NAMALWA (cell line): ENCODE results near the gene HHATL.

Experiments used
- DNase-seq: peaks from one replicate; pipeline ENCODE4 v3.0.0-alpha.2; 2015; ENCODE audit warnings: low spot score

The HHATL gene

DNA sequence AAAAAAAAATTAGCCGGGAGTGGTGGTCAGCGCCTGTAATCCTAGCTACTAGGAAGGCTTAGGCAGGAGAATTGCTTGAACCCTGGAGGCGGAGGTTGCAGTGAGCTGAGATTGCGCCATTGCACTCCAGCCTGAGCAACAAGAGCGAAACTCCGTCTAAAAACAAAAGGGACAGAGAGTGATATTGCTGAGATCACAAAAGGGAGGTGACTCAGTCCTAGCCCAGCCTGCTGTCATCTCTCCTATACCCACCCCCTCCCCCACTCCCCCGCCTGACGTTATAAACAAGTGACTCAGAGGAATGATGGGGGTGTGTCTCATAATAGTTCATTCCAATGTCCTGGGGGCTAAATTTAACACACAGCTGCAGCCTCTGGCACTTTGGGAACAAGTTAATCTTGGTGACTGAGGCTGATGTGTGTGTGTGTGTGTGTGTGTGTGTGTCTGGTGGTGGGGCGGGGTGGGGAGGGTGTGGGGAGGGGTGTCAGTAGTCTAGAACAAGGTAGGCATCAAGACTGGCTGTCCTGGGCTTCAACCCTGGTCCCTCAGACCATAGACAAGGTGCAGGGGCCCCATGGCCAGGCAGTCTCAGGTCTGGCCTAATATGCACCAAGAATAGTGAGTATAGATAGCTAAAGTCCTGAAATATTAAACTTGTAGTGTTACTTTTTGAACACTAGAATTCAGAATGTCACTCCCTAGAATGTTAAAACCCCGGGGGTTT is 18.6 kb downstream of the HHATL start:
- no peak for DNase-seq

DNA sequence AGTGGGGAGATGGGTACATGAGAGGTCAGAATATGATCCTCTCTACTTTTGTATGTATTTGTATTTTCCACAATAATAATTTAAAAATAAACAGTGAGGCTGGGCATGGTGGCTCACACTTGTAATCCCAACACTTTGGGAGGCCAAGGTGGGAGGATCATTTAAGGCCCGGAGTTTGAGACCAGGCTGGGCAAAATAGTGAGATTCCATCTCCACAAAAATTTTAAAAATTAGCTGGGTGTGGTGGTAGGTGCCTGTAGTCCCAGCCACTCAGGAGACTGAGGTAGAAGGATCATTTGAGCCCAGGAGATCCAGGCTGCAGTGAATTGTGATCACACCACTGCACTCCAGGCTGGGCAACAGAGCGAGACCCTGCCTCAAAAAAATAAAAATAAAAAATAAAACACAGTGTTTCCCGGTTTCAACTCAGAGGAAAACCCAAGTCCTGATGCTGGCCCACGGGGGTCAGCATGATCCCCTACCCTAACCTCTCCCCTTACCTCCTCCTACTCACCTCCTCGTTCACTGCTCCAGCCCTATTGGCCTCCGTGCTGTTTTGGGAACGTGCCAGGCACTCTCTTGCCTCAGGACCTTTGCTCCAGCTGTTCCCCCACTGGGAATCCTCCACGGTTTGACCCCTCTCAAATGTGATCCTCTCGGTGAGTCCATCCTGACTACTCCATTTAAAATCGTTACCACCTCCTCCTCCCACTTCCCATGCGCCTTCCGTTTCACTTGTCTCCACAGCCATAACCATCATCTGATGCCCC is 20.1 kb downstream of the HHATL start:
- no peak for DNase-seq

DNA sequence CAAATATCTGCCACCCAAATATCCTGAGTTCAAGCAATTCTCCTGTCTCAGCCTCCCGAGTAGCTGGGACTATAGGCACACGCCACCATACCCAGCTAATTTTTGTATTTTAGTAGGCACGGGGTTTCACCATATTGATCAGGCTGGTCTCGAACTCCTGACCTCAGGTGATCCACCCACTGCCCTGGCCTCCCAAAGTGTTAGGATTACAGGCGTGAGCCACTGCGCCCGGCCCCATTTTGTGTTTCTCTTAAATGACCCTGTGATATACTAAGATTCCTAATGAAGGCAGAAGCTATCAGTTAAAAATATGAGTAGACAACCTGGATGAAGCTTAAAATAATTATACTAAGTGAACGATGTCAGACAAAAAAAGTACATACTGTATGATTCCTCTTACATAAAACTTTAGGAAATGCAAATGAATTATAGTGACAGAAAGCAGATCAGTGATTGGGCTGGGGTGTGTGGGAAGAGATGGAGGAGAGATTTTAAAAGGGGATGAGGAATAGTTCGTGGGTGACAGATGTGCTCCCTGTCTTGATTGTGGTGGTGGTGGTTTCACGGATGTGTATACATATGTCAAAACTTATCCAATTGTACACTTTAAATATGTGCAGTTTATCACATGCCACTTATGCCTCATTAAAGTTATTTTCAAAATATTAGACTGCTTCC is 21.1 kb downstream of the HHATL start:
- DNase-seq, result no peak

DNA sequence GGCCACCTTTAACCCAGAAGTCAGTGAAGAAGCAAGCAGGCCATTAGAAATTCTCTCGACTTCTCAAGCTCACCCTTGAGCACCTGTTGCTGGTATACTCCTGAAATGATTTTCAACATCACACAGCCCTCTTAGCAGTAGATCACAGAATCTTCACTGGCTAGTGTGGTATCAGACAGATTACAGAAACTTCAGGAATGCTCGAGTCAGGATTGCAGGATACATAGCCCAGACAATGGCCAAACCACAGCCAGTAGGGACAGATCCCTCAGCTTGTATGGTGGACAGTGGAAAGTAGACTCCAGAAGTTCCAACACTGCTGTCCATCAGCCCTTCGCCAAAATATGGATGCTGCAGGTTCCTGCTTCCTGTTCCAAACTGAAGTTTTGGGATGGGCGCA is 21.8 kb downstream of the HHATL start:
- DNase-seq, result no peak

DNA sequence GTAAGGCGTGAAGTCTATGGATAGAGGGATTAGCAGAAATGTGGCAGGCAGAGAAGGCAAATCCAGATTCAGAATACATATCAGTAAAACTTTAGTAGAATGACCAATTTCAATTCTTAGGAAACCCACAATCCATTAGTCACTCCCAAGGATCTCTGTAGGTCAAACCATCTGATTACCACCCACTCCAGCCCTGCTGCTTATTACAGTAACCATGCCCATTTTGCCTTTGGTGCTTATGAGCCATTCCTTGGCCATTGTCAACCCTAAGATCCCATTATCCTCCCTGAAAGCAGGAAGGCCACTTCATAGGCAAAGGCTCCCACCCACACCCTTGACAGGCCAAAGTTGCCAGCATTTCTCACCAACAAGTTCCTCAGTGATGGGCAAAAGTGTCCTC is 22.3 kb downstream of the HHATL start:
- no peak for DNase-seq

DNA sequence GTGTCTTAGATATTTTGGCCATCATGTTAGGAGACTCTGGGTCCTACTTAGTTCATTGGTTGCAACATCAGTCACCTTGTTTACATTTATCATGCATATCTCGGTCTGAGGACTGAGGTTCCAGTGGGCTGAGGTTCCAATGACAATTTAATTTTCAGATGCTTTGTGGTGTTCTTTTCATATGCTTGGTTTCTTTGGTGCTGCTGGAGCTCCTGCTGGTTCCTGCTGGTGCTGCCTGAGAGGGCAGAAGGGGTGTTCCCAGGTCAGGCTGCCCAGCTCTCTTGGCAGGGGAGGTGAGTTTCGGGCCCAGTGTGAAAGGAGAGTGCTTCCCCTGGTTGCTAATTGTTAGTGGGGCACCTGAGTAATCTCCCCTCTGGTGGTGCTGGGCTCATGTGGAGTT is 24.2 kb downstream of the HHATL start:
- DNase-seq, result no peak

DNA sequence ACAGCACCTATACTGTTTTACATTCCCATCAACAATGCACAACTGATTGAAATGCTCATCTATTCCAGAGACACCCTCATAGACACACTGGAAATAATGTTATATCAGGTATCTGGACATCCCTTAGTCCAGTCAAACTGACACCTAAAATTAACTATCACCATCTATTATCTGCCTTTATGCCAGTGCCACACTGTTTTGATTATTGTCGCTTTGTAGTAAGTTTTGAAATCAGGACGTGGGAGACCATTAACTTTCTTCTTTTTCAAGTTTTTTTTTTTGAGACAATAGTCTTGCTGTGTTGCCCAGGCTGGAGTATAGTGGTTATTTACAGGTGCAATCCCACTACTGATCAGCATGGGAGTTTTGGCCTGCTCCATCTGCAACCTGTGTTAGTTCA is 26.7 kb downstream of the HHATL start:
- no peak for DNase-seq

DNA sequence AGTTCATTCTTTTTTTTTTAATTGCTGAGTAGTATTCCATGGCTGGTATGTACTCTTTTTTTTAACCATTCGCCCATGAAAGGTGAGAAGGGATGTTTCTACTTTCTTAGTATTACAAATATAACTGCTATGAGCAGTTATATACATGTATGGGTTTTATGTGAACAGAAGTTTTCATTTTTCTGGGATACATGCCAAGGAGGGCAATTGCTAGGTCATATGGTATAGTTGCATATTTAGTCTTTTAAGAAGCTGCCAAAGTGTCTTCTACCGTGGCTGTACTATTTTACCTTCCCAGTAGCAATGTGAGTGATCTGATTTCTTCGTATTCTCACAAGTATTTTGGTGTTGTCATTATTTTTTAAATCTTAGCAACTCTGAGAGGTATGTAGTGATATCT is 28.5 kb downstream of the HHATL start:
- no peak for DNase-seq

DNA sequence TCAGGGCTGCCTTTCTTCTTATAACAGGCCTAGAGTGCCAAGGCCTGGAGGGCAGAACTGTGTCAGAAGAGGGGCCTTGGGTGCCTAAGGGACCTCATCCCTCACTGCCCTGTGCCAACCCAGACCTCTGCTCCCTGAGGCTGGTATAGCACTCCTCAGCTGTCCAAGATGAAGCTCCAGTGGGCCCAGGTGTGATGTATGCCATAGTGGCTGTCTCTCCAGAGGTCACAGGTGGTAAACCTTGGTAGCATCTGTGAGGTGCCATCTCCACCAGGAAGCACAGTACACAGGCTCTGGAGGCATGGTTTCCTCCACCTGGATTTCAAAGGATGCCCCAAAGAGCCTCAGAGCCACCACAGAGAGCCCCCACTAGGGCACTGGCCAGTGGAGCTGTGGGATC is 29.5 kb downstream of the HHATL start:
- no peak for DNase-seq

DNA sequence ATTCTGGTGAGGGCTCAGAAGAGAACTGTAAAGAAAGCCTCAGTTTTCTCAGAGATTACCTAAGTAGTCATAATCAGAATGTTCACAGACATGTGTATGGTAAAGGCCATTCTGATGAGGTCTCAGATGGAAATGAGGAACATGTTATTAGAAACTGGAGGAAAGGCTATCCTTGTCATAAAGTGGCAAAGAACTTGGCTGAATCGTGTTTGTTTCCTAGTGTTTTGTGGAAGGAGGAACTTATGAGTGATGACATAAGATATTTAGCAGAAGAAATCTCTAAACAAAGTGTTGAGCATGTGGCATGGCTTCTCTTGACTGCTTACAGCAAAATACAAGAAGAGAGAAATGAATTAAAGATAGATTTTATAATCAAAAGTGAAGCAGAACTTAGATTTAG is 30.1 kb downstream of the HHATL start:
- DNase-seq, result no peak

DNA sequence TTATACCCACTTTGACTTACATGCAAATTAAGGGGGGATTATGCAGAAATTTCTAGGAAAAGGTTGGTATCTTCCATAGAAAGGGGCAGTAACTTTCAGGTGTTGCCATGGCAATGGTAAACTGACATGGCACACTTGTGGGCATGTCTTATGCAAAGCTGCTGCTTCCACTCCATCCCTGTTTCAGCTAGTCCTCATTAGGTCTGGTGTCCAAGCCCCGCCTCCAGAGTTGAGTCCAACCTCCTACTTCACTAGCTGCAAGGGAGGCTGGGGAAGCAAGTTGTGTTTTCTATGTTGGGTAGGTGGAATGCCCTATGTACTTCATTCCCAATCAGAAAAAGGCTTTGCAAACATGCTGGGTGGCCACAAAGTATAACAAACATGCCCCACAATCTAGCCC is 31.9 kb downstream of the HHATL start:
- no peak for DNase-seq

DNA sequence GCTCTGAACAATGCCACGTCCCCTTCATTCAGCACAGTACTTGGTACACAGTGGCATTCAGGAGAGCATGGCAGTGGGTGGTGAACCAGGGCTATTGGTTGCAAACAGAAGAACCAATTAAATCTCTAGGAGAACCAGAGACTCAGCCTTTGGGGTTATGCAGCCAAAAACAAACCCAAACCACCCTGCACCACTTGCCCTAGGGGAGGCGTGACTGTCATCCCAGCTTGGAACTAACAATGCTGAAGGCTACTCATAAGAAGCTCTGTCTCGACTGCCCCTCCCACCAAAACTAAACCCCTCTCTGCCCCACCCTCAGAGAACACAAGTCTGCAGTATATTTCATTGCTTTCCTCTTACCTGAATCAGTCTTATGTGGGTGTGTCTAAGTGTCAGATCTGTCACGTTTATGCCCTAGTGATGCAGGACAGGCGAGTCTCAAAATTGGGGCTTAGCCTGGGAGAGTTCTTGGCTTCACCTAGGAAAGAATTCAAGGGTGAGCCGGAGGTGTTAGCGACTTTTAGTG is 32.5 kb downstream of the HHATL start:
- DNase-seq, result no peak

DNA sequence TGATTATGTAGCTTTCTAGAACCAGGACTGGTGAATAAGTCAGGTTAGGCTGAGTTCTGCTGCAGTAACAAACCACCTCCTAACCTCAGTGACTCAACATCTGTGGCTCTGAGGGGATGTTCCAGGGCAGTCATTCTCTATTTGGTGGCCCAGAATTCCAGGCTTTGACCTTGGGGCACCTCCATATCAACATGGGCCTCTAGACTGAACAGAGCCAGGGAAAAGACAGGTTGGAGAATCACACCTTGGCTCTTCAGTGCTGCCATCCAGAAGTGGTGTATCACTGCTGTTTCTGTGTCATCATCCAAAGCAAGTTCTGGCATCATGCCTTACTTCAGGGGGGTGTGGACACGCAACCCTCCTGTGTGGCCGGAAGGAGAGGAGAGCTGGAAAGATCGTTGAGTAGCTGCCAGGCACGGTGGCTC is 33.8 kb downstream of the HHATL start:
- no peak for DNase-seq

DNA sequence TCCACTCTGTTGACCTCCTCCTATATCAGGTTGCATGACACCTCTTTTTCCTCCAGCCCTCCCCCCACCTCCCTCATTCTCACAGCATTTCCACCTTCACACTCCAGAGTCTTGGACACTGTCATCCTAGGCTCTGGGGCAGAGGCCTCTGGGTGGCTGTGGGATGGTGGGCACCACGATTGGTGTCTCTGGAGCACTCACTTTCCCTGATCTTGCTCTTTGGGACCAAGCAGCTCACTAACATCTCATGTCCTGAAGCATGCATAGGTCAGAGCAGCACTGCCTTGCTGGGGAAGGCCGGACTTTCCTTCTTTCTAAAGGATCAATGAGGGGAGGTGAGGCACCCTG is 34.2 kb downstream of the HHATL start:
- no peak for DNase-seq

DNA sequence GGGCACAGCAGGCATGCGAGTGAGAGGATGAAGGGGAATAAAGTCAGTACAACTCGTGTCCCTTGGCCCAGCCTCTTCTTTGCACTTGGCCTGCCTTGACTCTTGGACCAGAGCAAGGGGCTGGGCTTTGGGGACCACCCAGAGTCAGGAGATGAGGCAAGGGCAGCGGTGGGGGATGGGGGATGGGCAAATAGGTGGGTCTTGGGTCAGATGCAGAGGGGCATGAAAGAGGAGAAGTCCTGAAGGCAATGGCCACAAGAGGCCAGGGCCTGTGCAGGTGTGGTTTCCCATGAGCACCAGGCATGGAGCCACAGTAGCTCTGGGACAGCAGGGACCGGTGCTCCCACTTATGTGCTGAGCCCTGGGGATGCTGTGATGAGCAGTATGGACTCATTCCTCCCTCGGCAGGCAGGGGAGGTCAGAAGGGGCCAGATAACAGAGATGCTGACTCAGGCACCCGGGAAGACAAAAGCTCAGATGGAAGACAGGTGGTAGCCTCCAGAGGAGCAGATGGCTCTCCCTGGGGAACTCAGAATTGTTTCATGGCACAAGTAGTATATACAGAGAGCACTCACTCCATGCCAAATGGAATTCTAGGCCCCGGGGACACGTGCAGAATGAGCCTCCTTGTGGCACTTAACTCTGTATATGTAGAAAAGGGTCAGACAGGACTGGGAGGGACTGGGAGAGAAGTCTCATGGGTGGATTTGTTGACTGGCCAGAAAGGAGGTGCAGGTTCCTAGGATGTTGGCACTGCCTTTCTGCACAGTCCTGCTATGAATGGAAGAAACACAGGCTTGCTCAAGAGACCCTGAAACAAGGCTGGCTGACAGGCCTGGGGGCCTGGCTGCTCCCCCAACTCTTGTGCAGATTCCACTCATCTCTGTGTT is 34.8 kb downstream of the HHATL start:
- no peak for DNase-seq

DNA sequence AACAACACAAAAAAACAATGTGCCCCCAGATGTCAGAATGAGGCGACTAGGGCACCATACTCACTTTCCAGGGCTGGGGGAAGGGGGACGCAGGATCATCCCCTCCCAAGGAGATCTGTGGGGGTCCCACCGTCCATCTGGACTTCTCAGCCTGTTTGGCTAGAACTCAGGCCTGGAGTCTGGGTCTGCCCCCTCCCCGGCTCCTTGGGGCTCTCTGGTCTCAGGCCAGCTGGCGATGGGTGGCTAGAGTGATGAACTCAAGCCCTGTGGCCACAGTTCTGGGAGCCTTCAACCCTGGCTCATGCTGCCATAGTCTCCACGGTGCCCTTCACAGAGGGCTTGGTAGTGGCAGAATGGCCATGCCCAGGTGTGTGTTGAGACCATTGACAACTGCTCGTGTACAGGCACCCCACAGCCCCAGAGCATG is 35.5 kb downstream of the HHATL start:
- no peak for DNase-seq

DNA sequence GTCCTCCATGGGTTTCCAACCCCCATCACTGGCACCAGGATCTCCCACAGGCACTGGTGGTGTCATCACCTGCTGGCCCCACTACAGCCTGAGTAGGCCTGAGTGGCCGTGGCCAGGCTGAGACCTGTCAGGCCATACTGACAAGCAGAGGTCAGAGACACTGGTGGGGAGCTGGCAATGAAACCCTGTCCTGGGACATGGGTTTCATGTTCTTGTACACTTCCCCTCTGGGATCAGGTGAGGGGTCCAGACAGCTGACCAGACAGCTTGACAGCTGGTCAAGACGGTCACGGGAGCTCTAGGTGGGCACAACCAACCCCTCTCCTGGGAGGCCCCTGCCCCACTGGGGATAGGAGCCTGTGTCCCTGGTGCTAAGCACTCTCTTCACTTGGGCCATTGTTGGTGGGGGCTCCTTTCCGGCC is 36.0 kb downstream of the HHATL start:
- DNase-seq, result no peak

DNA sequence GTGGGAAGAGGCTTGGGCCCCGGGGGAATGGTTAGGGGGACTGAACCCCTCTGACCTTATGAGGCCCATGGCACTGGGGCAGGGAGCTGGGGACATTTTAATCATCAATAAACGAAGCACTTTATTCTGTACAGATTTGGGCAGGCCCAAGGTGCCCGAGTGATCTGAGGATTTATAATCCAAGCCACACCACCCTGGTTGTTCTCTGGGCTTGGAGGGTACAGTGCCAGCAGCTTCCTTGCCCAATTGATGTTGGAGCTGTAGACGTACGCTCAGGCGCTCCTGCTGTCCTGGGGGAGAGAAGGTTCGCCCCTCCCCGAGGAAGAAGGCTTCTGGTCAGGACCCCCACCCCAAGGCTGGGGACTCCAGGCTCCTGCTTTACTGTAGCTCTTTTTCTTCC is 36.6 kb downstream of the HHATL start:
- DNase-seq, result no peak

DNA sequence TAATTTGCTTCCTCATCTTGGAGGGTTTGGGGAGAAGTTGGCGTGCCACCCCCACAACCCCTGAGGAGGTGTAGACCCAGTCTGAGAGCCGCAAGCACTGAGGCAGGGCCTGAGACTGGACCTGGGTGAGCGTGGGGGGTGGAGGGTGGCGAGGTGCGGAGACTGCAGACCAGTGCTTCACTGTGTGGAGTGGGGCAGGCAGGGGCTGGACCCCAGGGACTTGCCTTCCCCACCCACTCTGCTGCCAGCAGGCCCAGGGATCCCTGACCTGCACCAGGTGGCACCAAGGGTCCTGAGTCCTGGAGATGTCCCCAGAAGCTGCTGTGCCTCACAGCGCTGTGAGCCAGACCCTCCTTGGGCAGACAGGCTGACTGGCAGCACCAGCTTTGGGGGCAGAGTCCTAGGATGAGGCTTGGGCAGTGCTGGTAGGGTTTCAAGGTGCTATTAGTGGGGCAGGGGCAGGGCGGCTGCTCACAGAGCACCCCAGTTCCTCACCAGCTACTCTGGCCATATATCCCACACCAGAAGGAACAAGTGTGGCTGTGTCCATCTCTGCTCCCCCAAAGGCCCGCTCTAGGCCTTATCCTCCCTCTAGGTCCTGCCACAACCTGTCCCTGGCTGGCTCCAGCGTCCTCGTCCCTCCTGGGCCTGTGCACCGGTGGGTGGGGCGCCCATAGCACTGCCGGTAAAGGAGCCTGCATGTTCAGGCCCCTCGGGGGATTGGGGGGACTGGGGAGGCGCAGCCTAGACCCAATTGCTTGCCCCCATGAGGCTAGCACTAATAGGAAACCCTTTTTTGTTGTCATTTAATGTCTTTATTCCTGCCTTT is 37.3 kb downstream of the HHATL start:
- DNase-seq, result no peak

DNA sequence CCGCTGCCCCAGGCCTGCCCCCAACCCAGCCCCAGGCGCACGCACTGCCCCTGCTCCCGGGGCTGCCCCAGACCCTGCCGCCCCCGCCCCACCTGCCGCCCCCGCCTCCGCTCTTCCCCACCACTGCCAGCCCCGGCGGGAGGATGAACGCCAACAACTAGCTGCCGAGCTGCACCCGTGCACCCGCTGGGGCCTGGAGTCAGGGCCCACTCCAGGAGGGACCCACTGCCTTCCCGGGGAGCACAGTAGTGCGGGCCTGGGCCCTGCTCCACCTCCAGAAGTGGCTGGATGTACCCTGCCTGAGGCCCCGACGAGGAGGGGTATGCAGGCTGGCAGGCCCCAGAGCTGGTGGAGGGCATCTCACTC is 38.2 kb downstream of the HHATL start:
- DNase-seq, result no peak
